Measurements from ENCODE around the gene SCAF11.

SCAF11 gene

DNA sequence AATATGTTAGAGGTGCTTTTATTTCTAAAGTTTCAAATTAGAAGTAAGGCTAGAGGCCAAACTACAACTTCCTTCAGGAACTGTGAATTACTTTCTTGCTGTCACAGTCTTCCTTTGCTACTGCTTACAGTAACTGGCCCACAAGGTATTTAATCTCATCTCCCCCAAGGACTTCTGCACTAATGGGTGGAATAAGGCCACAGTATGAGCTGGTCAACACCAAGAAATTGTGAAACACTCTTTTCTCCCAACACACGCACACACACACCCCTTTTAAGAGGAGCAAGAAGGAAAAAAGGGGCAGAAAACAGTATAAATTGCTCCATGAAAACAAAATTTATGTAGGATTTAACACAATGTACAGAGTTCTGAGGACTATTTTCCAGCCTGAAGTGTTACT is 45.6 kb downstream of the SCAF11 start:
- Histone ChIP-seq H3K27me3 (ENCODE audit: control insufficient read depth, insufficient read depth, low read length) (no peaks in the 10 kb centered on the region), H3K4me1 (ENCODE audit: control insufficient read depth, insufficient read depth, low read length) (no peaks in the 10 kb centered on the region), H3K36me3 (ENCODE audit: control insufficient read depth, insufficient read depth, low read length) (no peaks in the 10 kb centered on the region), H3K9ac (ENCODE audit: low read length) (no peak overlapping the region), H3K4me3 (ENCODE audit: low read length) (no peak overlapping the region), H3K9me3 (ENCODE audit: control insufficient read depth, low read length) (no peaks in the 10 kb centered on the region)

GRCh38 chr12:45939759-45940158 is 50.6 kb downstream of the SCAF11 start:
- H3K36me3 ChIP-seq (ENCODE audit: control insufficient read depth, insufficient read depth, low read length), result no peaks in the 10 kb centered on the region

GRCh38 chr12:45938566-45938965 is 51.8 kb downstream of the SCAF11 start:
- no peak overlapping the region for H3K9ac ChIP-seq (ENCODE audit: low read length)

More at GRCh38 chr12:45939759-45940158, 50.6 kb downstream of the SCAF11 start:
- no peak overlapping the region for H3K4me3 ChIP-seq (ENCODE audit: low read length)
- no peaks in the 10 kb centered on the region for H3K27me3 ChIP-seq (ENCODE audit: control insufficient read depth, insufficient read depth, low read length)
- no peaks in the 10 kb centered on the region for H3K9me3 ChIP-seq (ENCODE audit: control insufficient read depth, low read length)
- H3K4me1 ChIP-seq (ENCODE audit: control insufficient read depth, insufficient read depth, low read length), result no peaks in the 10 kb centered on the region
- no peak overlapping the region for H3K9ac ChIP-seq (ENCODE audit: low read length)

DNA sequence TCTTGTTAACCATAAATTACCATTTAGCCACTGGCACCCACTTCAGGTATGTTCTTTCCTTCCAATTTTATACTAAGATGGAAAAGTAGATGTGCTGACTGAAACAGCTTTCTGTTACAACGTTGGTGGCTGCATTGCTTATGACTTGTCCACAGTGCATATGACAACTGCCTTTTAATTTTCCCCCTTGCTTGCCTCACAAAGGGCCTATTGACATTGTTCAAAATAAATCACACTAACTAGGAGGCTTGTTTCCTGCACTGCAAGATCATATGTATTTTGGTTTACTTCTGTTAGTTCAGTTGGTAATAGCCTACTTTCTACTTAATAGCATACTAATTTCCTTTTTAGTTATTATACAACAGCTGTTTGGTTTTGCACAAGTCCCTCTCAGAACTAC is 55.4 kb downstream of the SCAF11 start:
- H3K36me3 ChIP-seq (ENCODE audit: control insufficient read depth, insufficient read depth, low read length), result no peaks in the 10 kb centered on the region
- no peaks in the 10 kb centered on the region for H3K4me1 ChIP-seq (ENCODE audit: control insufficient read depth, insufficient read depth, low read length)
- no peaks in the 10 kb centered on the region for H3K9me3 ChIP-seq (ENCODE audit: control insufficient read depth, low read length)
- no peak overlapping the region for H3K4me3 ChIP-seq (ENCODE audit: low read length)
- no peaks in the 10 kb centered on the region for H3K27me3 ChIP-seq (ENCODE audit: control insufficient read depth, insufficient read depth, low read length)
- H3K9ac ChIP-seq (ENCODE audit: low read length), result no peak overlapping the region

More at GRCh38 chr12:45938566-45938965, 51.8 kb downstream of the SCAF11 start:
- H3K36me3 ChIP-seq (ENCODE audit: control insufficient read depth, insufficient read depth, low read length), result no peaks in the 10 kb centered on the region
- no peaks in the 10 kb centered on the region for H3K27me3 ChIP-seq (ENCODE audit: control insufficient read depth, insufficient read depth, low read length)
- H3K9me3 ChIP-seq (ENCODE audit: control insufficient read depth, low read length), result no peaks in the 10 kb centered on the region
- H3K4me1 ChIP-seq (ENCODE audit: control insufficient read depth, insufficient read depth, low read length), result no peaks in the 10 kb centered on the region
- H3K4me3 ChIP-seq (ENCODE audit: low read length), result no peak overlapping the region

DNA sequence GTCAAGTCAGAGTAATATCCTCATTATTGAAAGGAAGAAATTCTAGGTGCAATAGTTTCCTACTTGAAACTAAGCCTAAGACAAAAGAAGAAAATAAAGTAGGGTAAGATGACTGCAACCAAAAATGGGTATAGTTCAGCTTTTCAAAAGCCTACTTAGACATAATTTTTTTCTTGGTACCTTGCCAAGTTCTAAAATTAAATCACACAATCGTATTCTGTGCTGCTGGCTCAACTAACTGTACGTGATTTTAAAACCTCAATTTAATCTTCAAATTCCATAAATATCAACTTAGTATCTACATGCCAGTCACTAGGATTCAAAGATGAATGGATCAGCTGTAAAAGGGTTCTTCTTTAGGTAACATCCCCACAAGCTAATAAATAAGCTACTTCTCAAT is 56.9 kb downstream of the SCAF11 start:
- no peak overlapping the region for H3K9ac ChIP-seq (ENCODE audit: low read length)
- no peak overlapping the region for H3K4me3 ChIP-seq (ENCODE audit: low read length)
- H3K9me3 ChIP-seq (ENCODE audit: control insufficient read depth, low read length), result no peaks in the 10 kb centered on the region
- no peaks in the 10 kb centered on the region for H3K36me3 ChIP-seq (ENCODE audit: control insufficient read depth, insufficient read depth, low read length)
- no peaks in the 10 kb centered on the region for H3K4me1 ChIP-seq (ENCODE audit: control insufficient read depth, insufficient read depth, low read length)
- no peaks in the 10 kb centered on the region for H3K27me3 ChIP-seq (ENCODE audit: control insufficient read depth, insufficient read depth, low read length)

GRCh38 chr12:45930369-45930768 is 60.0 kb downstream of the SCAF11 start:
- H3K36me3 ChIP-seq (ENCODE audit: control insufficient read depth, insufficient read depth, low read length), result no peaks in the 10 kb centered on the region
- H3K4me1 ChIP-seq (ENCODE audit: control insufficient read depth, insufficient read depth, low read length), result no peaks in the 10 kb centered on the region
- no peak overlapping the region for H3K9ac ChIP-seq (ENCODE audit: low read length)

GRCh38 chr12:45928309-45928708 is 62.1 kb downstream of the SCAF11 start:
- Histone ChIP-seq H3K4me3 (ENCODE audit: low read length) (no peak overlapping the region), H3K9ac (ENCODE audit: low read length) (no peak overlapping the region), H3K4me1 (ENCODE audit: control insufficient read depth, insufficient read depth, low read length) (no peaks in the 10 kb centered on the region), H3K27me3 (ENCODE audit: control insufficient read depth, insufficient read depth, low read length) (no peaks in the 10 kb centered on the region), H3K36me3 (ENCODE audit: control insufficient read depth, insufficient read depth, low read length) (no peaks in the 10 kb centered on the region), H3K9me3 (ENCODE audit: control insufficient read depth, low read length) (no peaks in the 10 kb centered on the region)

More at GRCh38 chr12:45930369-45930768, 60.0 kb downstream of the SCAF11 start:
- Histone ChIP-seq H3K9me3 (ENCODE audit: control insufficient read depth, low read length) (no peaks in the 10 kb centered on the region), H3K27me3 (ENCODE audit: control insufficient read depth, insufficient read depth, low read length) (no peaks in the 10 kb centered on the region), H3K4me3 (ENCODE audit: low read length) (no peak overlapping the region)

- Histone ChIP-seq H3K4me3 (ENCODE audit: low read length) (no peak overlapping the region), H3K36me3 (ENCODE audit: control insufficient read depth, insufficient read depth, low read length) (no peaks in the 10 kb centered on the region), H3K27me3 (ENCODE audit: control insufficient read depth, insufficient read depth, low read length) (no peaks in the 10 kb centered on the region), H3K9ac (ENCODE audit: low read length) (no peak overlapping the region), H3K4me1 (ENCODE audit: control insufficient read depth, insufficient read depth, low read length) (no peaks in the 10 kb centered on the region), H3K9me3 (ENCODE audit: control insufficient read depth, low read length) (no peaks in the 10 kb centered on the region)
Observed at GRCh38 chr12:45918818-45919217, 71.6 kb downstream of the SCAF11 start.

DNA sequence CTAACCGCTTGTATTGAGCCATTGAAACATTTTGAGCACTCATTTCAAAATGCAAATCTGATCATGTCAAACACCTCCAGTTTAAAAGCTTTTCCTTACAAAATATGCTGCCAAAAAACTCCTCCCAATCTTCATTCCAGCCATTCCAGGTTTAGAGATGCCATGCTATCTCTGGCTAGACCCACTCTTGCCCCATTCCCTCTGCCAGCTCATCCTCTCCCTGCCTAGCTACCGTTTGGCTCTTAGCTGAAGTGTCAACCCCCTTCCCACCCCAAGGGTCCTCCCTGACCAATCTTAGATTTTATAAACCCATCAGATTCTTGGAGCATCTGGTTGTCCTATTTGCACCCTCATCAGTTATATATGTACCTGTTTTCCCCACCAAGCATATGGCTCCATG is 75.0 kb downstream of the SCAF11 start:
- Histone ChIP-seq H3K36me3 (ENCODE audit: control insufficient read depth, insufficient read depth, low read length) (no peaks in the 10 kb centered on the region), H3K27me3 (ENCODE audit: control insufficient read depth, insufficient read depth, low read length) (no peaks in the 10 kb centered on the region), H3K9me3 (ENCODE audit: control insufficient read depth, low read length) (no peaks in the 10 kb centered on the region), H3K4me1 (ENCODE audit: control insufficient read depth, insufficient read depth, low read length) (no peaks in the 10 kb centered on the region), H3K9ac (ENCODE audit: low read length) (no peak overlapping the region), H3K4me3 (ENCODE audit: low read length) (no peak overlapping the region)

DNA sequence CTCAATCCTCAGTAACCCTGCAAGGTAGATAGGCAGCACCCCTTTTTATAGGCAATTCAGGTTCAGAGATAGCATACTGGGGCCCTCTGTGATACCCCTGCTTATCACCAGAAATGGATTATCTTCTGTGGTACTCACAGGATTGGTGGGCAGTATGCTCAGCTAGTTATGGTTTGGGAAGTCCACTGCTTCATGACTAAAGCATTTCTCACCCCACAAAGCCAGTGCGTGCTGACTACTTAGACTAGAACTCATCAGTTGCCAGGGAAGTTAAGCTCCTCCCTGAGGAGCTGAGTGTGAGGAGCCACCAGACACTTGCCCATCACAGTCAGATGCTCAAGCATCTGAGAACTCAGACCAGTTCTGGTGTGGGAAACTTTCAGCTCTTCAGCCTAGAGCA is 76.3 kb downstream of the SCAF11 start:
- no peak overlapping the region for H3K4me3 ChIP-seq (ENCODE audit: low read length)
- no peaks in the 10 kb centered on the region for H3K9me3 ChIP-seq (ENCODE audit: control insufficient read depth, low read length)
- H3K27me3 ChIP-seq (ENCODE audit: control insufficient read depth, insufficient read depth, low read length), result no peaks in the 10 kb centered on the region
- no peaks in the 10 kb centered on the region for H3K36me3 ChIP-seq (ENCODE audit: control insufficient read depth, insufficient read depth, low read length)
- H3K9ac ChIP-seq (ENCODE audit: low read length), result no peak overlapping the region
- H3K4me1 ChIP-seq (ENCODE audit: control insufficient read depth, insufficient read depth, low read length), result no peaks in the 10 kb centered on the region

DNA sequence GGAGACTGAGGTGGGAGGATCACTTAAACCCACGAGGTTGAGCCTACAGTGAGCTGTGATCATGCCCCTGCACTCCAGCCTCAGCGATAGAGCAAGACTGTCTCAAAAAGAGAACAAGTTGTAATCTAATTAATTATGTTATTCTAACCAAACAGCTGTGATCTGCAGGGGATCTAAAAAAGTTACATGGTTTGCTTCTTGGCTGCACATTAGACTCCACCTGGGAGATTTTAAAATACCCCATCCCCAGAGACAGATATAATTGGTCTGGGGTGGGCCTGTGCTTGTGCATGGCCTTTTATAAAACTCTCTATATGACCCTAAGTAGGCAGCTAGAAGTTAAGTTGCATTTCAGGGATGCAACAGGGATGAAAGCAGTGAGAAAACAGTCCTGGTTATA is 76.7 kb downstream of the SCAF11 start:
- Histone ChIP-seq H3K9ac (ENCODE audit: low read length) (no peak overlapping the region), H3K9me3 (ENCODE audit: control insufficient read depth, low read length) (no peaks in the 10 kb centered on the region), H3K27me3 (ENCODE audit: control insufficient read depth, insufficient read depth, low read length) (no peaks in the 10 kb centered on the region), H3K4me3 (ENCODE audit: low read length) (no peak overlapping the region), H3K4me1 (ENCODE audit: control insufficient read depth, insufficient read depth, low read length) (no peaks in the 10 kb centered on the region), H3K36me3 (ENCODE audit: control insufficient read depth, insufficient read depth, low read length) (no peaks in the 10 kb centered on the region)

DNA sequence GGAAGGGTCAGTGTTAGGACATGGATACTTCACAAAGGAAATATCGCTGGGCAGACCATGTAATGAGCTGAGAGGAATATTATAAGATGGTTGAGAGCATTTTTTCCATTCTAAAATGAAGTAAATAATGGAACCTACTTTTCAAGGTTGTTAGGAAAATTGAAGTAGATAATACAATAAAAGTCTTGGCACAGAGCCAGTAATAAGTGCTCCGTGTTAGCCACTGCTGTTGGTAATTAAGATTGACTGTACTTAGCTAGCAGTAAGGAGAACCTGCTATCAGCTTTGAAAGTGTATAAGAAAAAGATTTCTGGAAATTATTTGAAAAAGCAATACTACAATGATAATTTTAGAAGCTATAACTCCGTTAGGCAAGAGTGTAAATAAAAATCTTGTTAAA is 77.6 kb downstream of the SCAF11 start:
- H3K4me1 ChIP-seq (ENCODE audit: control insufficient read depth, insufficient read depth, low read length), result no peaks in the 10 kb centered on the region
- no peak overlapping the region for H3K4me3 ChIP-seq (ENCODE audit: low read length)
- H3K9me3 ChIP-seq (ENCODE audit: control insufficient read depth, low read length), result no peaks in the 10 kb centered on the region
- no peaks in the 10 kb centered on the region for H3K27me3 ChIP-seq (ENCODE audit: control insufficient read depth, insufficient read depth, low read length)
- no peaks in the 10 kb centered on the region for H3K36me3 ChIP-seq (ENCODE audit: control insufficient read depth, insufficient read depth, low read length)
- no peak overlapping the region for H3K9ac ChIP-seq (ENCODE audit: low read length)

DNA sequence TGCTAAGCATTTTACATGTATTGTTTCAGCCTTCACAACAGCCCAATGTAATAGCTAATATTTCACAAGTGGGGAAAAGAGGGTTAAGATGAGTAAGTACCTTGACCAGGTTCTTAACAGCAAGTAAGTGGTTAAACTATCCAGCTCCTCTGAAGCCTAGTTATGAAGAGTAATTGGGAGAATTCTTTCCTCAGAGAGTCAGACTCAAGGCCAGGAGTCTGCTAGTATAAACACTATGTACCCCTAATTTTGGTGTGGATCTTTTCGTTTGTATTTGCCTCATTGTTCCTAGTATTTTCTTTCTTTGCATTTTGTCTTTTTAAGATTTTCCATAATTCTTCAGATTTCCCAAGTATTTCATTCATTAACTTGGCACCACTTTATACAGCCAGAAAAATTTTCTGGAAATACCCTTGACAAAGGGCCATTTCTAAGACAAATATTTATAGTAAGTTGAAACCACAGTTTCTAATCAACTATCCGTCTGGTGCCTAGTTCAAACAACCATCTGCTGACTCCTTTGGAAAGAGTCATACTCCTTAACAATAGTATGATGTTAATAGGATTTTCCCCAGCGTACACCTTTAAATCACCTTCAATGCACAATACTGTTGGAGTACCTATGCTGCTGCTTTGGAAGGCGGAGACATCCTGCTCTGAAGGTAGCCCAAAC is 81.2 kb downstream of the SCAF11 start:
- Histone ChIP-seq H3K9me3 (ENCODE audit: control insufficient read depth, low read length) (no peaks in the 10 kb centered on the region), H3K4me1 (ENCODE audit: control insufficient read depth, insufficient read depth, low read length) (no peaks in the 10 kb centered on the region), H3K9ac (ENCODE audit: low read length) (no peak overlapping the region), H3K4me3 (ENCODE audit: low read length) (no peak overlapping the region), H3K27me3 (ENCODE audit: control insufficient read depth, insufficient read depth, low read length) (no peaks in the 10 kb centered on the region), H3K36me3 (ENCODE audit: control insufficient read depth, insufficient read depth, low read length) (no peaks in the 10 kb centered on the region)

Measured in mucosa of stomach (tissue), 1 donor.